HepG2 (cell line): ENCODE data around the gene SUN5. TPM values are rescaled to one million over a fixed set of nuclear protein-coding genes. Genes with fewer than 3 reads are reported as not detected.

Source experiments
- CEBPG ChIP-seq: IDR thresholded peaks from 2 replicates; pipeline ENCODE4 v1.6.1; 2016
- GPBP1L1 ChIP-seq: sonication (generic); formaldehyde crosslinking; IDR thresholded peaks from 2 replicates; pipeline ENCODE4 v1.5.0; 2020; ENCODE audit warnings: mild to moderate bottlenecking, missing genetic modification reagents
- HDAC2 ChIP-seq: sonication (generic); formaldehyde crosslinking; IDR thresholded peaks from 2 replicates; pipeline ENCODE4 v1.4.0; 2020; ENCODE audit warnings: missing genetic modification reagents
- ISL2 ChIP-seq: sonication (generic); formaldehyde crosslinking; IDR thresholded peaks from 2 replicates; pipeline ENCODE4 v1.5.0; 2020; ENCODE audit warnings: missing genetic modification reagents
- KAT7 ChIP-seq: IDR thresholded peaks from 2 replicates; pipeline ENCODE4 v1.6.1; 2018; ENCODE audit warnings: borderline replicate concordance, missing compliant biosample characterization
- KDM5A ChIP-seq: fragments of 200-600 bp; sonication (generic); IDR thresholded peaks from 2 replicates; pipeline ENCODE4 v1.7.0; 2018; ENCODE audit warnings: antibody characterized with exemption, mild to moderate bottlenecking, low read length, borderline replicate concordance
- MLX ChIP-seq: IDR thresholded peaks from 2 replicates; pipeline ENCODE4 v1.6.1; 2016
- NCOR1 ChIP-seq: fragments of 200-600 bp; sonication (generic); IDR thresholded peaks from 2 replicates; pipeline ENCODE4 v1.7.0; 2017; ENCODE audit warnings: antibody characterized with exemption, low read length, borderline replicate concordance
- NFE2L2 ChIP-seq: fragments of 150-350 bp; IDR thresholded peaks from 2 replicates; pipeline ENCODE4 v1.6.1; 2014; ENCODE audit warnings: low read length
- NR3C1 ChIP-seq: sonication (generic); formaldehyde crosslinking; IDR thresholded peaks from 2 replicates; pipeline ENCODE4 v1.4.0; 2020; ENCODE audit warnings: missing genetic modification reagents
- SKI ChIP-seq: fragments of 450-650 bp; IDR thresholded peaks from one replicate; pipeline ENCODE4 v1.6.1; 2018; ENCODE audit warnings: mild to moderate bottlenecking; ENCODE audit not compliant: partially characterized antibody
- SMARCC2 ChIP-seq: fragments of 450-650 bp; IDR thresholded peaks from 2 replicates; pipeline ENCODE4 v1.6.1; 2017; ENCODE audit warnings: antibody characterized with exemption, mild to moderate bottlenecking
- TRIM24 ChIP-seq: sonication (generic); formaldehyde crosslinking; IDR thresholded peaks from 2 replicates; pipeline ENCODE4 v1.8.0; 2022; ENCODE audit warnings: mild to moderate bottlenecking, missing genetic modification reagents
- ZNF124 ChIP-seq: sonication (generic); formaldehyde crosslinking; IDR thresholded peaks from 2 replicates; pipeline ENCODE4 v1.4.0; 2020; ENCODE audit warnings: missing genetic modification reagents
- ZNF234 ChIP-seq: sonication (generic); formaldehyde crosslinking; conservative IDR thresholded peaks from 2 replicates; pipeline ENCODE4 v1.5.1; 2020; ENCODE audit warnings: mild to moderate bottlenecking, missing genetic modification reagents
- ZNF274 ChIP-seq: sonication (generic); formaldehyde crosslinking; IDR thresholded peaks from 2 replicates; pipeline ENCODE4 v1.5.1; 2020; ENCODE audit warnings: mild to moderate bottlenecking, missing genetic modification reagents
- ZNF660 ChIP-seq: sonication (generic); formaldehyde crosslinking; IDR thresholded peaks from 2 replicates; pipeline ENCODE4 v1.5.1; 2020; ENCODE audit warnings: mild to moderate bottlenecking, low read depth, missing genetic modification reagents, borderline replicate concordance
- ZSCAN21 ChIP-seq: sonication (generic); formaldehyde crosslinking; IDR thresholded peaks from 2 replicates; pipeline ENCODE4 v1.8.0; 2022; ENCODE audit warnings: mild to moderate bottlenecking, missing genetic modification reagents, moderate library complexity, borderline replicate concordance
- polyA plus RNA-seq, 8 experiments: library from polyadenylated mRNA; depleted of rRNA in 3 of 8; stranded (reverse) in 7 of 8; unstranded in 1 of 8; fragments of >200 nt; fragmentation: Illumina TruSeq in 4 of 8; extraction: Trizol in 4 of 8; gene quantifications; 2 replicates each; pipeline versions ENCODE4 v1.2.1 to v1.2.3, GENCODE V29; 2011 to 2016; ENCODE audit warnings: low read depth in 4 of 8, missing spikeins in 1 of 8, mixed read lengths in 1 of 8; ENCODE audit not compliant: insufficient read depth in 1 of 8
- total RNA-seq, 5 experiments: library from RNA; depleted of rRNA; stranded (reverse); fragments of >200 nt; fragmentation: Illumina TruSeq; extraction: Trizol; gene quantifications; 2 replicates each; pipeline ENCODE4 v1.2.3, GENCODE V29; 2016; ENCODE audit warnings: low read depth in 1 of 5
- TF ChIP-seq, protein P1 (sequence below): sonication (generic); formaldehyde crosslinking; IDR thresholded peaks from 2 replicates; pipeline ENCODE4 v1.4.0; 2020; ENCODE audit warnings: mild to moderate bottlenecking, missing genetic modification reagents
- TF ChIP-seq, protein P2 (sequence below): sonication (generic); formaldehyde crosslinking; IDR thresholded peaks from 2 replicates; pipeline ENCODE4 v1.4.0; 2020; ENCODE audit warnings: mild to moderate bottlenecking, missing genetic modification reagents
- TF ChIP-seq, protein P3 (sequence below): sonication (generic); formaldehyde crosslinking; IDR thresholded peaks from 2 replicates; pipeline ENCODE4 v1.4.0; 2020; ENCODE audit warnings: missing genetic modification reagents
- TF ChIP-seq, protein P4 (sequence below): sonication (generic); formaldehyde crosslinking; IDR thresholded peaks from 2 replicates; pipeline ENCODE4 v1.8.1; 2023; ENCODE audit warnings: mild to moderate bottlenecking, missing genetic modification reagents
- TF ChIP-seq, protein P5 (sequence below): sonication (generic); formaldehyde crosslinking; IDR thresholded peaks from 2 replicates; pipeline ENCODE4 v1.4.0; 2020; ENCODE audit warnings: missing genetic modification reagents, borderline replicate concordance

The SUN5 gene
- total and polyA plus RNA-seq, 2 of the 13 experiments (the other 11 are each of a cell fraction or from before 2014, with no cell fraction given) = not detected

- no peak for TF ChIP-seq NR3C1 (CRISPR knock-in tag)
- no peak for TF ChIP-seq NCOR1
- TF ChIP-seq ZNF660 (CRISPR knock-in tag) = no peak
- TF ChIP-seq SKI = no peak
- TF ChIP-seq CEBPG (CRISPR knock-in tag) = no peak
- TF ChIP-seq ZNF274 = no peak
- no peak for TF ChIP-seq ISL2 (CRISPR knock-in tag)
- TF ChIP-seq, protein P1, sequence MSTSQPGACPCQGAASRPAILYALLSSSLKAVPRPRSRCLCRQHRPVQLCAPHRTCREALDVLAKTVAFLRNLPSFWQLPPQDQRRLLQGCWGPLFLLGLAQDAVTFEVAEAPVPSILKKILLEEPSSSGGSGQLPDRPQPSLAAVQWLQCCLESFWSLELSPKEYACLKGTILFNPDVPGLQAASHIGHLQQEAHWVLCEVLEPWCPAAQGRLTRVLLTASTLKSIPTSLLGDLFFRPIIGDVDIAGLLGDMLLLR (CRISPR knock-in tag) = no peak
- TF ChIP-seq NFE2L2 = no peak
- TF ChIP-seq ZNF234 (CRISPR knock-in tag) = no peak
- TF ChIP-seq KDM5A = no peak
- 0 out of 2 replicates have a peak, but pooled peaks have one; percentile 24 for TF ChIP-seq ZSCAN21
- no peak for TF ChIP-seq SMARCC2
- TF ChIP-seq, protein P2, sequence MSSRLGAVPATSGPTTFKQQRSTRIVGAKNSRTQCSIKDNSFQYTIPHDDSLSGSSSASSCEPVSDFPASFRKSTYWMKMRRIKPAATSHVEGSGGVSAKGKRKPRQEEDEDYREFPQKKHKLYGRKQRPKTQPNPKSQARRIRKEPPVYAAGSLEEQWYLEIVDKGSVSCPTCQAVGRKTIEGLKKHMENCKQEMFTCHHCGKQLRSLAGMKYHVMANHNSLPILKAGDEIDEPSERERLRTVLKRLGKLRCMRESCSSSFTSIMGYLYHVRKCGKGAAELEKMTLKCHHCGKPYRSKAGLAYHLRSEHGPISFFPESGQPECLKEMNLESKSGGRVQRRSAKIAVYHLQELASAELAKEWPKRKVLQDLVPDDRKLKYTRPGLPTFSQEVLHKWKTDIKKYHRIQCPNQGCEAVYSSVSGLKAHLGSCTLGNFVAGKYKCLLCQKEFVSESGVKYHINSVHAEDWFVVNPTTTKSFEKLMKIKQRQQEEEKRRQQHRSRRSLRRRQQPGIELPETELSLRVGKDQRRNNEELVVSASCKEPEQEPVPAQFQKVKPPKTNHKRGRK (CRISPR knock-in tag) = no peak
- TF ChIP-seq ZNF124 (CRISPR knock-in tag) = 0 out of 2 replicates have a peak, but pooled peaks have one; percentile 16
- TF ChIP-seq HDAC2 (CRISPR knock-in tag) = no peak
- TF ChIP-seq, protein P3, sequence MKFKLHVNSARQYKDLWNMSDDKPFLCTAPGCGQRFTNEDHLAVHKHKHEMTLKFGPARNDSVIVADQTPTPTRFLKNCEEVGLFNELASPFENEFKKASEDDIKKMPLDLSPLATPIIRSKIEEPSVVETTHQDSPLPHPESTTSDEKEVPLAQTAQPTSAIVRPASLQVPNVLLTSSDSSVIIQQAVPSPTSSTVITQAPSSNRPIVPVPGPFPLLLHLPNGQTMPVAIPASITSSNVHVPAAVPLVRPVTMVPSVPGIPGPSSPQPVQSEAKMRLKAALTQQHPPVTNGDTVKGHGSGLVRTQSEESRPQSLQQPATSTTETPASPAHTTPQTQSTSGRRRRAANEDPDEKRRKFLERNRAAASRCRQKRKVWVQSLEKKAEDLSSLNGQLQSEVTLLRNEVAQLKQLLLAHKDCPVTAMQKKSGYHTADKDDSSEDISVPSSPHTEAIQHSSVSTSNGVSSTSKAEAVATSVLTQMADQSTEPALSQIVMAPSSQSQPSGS (CRISPR knock-in tag) = no peak
- TF ChIP-seq, protein P4, sequence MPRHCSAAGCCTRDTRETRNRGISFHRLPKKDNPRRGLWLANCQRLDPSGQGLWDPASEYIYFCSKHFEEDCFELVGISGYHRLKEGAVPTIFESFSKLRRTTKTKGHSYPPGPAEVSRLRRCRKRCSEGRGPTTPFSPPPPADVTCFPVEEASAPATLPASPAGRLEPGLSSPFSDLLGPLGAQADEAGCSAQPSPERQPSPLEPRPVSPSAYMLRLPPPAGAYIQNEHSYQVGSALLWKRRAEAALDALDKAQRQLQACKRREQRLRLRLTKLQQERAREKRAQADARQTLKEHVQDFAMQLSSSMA = no peak
- no peak for TF ChIP-seq GPBP1L1
- TF ChIP-seq, protein P5, sequence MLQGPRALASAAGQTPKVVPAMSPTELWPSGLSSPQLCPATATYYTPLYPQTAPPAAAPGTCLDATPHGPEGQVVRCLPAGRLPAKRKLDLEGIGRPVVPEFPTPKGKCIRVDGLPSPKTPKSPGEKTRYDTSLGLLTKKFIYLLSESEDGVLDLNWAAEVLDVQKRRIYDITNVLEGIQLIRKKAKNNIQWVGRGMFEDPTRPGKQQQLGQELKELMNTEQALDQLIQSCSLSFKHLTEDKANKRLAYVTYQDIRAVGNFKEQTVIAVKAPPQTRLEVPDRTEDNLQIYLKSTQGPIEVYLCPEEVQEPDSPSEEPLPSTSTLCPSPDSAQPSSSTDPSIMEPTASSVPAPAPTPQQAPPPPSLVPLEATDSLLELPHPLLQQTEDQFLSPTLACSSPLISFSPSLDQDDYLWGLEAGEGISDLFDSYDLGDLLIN (CRISPR knock-in tag) = no peak; the same call in 1 of the 2 replicates
- no peak for TF ChIP-seq TRIM24 (CRISPR knock-in tag)
- no peak for TF ChIP-seq MLX (CRISPR knock-in tag)
- no peak for TF ChIP-seq KAT7
These were observed 19.4 kb upstream of the SUN5 start (continued) for GRCh38 chr20:33023439-33024242.
